ENCODE measurements around the gene LCNL1. TPM values are rescaled to one million over a fixed set of nuclear protein-coding genes. Genes with fewer than 3 reads are reported as not detected.

The LCNL1 gene
- total RNA-seq, 1 experiment from 2014 or later, result 0.41 TPM

DNA sequence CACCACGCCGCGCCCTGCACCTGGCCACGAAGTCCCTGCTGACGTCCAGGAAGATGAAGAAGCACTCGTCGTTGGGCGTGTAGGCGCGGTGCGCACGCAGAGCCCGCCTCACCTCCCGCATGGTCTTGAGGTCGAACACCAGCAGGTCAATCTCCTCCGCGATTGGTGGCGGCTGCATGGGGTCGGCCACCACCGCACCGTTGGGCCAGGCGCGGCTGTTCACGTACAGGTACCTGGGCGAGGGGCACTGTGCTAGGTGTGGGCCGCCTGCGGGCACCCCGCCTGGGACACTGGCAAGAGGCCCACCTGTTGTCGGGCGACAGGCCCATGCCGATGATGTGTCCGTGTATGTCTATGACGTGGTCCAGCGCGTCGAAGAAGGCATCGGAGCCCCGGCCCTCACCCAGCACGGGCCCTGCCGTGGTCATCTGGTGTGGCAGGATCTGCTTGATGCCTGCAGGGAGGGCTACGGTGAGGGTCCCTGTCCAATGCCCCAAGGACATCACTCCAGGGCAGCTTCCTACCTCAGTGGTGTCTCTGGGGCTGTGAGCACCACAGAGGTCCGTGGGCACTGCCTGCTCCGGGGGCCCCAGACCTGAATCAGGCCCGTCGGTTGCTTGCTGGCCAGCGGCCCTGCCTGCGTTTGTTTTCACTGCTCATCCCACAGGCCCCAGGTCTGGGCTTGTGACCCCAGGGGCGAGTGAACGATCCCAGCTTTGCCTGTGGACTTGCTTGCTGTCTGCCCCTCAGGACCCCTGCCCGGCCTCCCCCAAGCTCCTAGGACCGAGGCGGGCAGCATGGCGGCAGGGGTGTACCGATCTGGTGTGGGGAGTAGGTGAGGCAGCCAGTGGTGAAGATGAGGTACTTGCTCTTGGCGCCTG is 41.3 kb upstream of the LCNL1 start:
- no peak overlapping the region for H3K27ac ChIP-seq
- H3K79me2 ChIP-seq (ENCODE audit: low read depth), result peaks cover 18% of the 10 kb centered on the region
- peaks cover 7% of the 10 kb centered on the region for H3K36me3 ChIP-seq (ENCODE audit: low read depth)
- H3K27me3 ChIP-seq (ENCODE audit: insufficient read depth, low read depth), result no peaks in the 10 kb centered on the region
- H3K9me2 ChIP-seq (ENCODE audit: insufficient read depth), result no peaks in the 10 kb centered on the region
- no peak for TF ChIP-seq EZH2 (IDR thresholded peaks at IDR 0.05; ENCODE audit: low read depth)
- TF ChIP-seq, protein P1, sequence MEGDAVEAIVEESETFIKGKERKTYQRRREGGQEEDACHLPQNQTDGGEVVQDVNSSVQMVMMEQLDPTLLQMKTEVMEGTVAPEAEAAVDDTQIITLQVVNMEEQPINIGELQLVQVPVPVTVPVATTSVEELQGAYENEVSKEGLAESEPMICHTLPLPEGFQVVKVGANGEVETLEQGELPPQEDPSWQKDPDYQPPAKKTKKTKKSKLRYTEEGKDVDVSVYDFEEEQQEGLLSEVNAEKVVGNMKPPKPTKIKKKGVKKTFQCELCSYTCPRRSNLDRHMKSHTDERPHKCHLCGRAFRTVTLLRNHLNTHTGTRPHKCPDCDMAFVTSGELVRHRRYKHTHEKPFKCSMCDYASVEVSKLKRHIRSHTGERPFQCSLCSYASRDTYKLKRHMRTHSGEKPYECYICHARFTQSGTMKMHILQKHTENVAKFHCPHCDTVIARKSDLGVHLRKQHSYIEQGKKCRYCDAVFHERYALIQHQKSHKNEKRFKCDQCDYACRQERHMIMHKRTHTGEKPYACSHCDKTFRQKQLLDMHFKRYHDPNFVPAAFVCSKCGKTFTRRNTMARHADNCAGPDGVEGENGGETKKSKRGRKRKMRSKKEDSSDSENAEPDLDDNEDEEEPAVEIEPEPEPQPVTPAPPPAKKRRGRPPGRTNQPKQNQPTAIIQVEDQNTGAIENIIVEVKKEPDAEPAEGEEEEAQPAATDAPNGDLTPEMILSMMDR (conservative IDR thresholded peaks at IDR 0.05), result no peak
- no peak for DNase-seq
- peaks cover 6% of the 10 kb centered on the region; the same call in 1 of the 2 replicates for H3K4me1 ChIP-seq (replicated peaks; ENCODE audit: insufficient read depth)
- no peak overlapping the region for H3K4me2 ChIP-seq
- H2AFZ ChIP-seq, result no peak overlapping the region
- ChIA-PET CTCF (interaction anchor here (0.6 kb wide), 1 partner anchor 32 kb away, joined by 3 read pairs; no protein-coding TSS in a partner anchor), POLR2A (ENCODE audit: unreplicated experiment) (interaction anchor here (0.5 kb wide), 1 partner anchor 94 kb away, joined by 12 read pairs; no protein-coding TSS in a partner anchor)
- H4K20me1 ChIP-seq (ENCODE audit: insufficient read depth), result no peaks in the 10 kb centered on the region; the same call in none of the 2 replicates
- no peaks in the 10 kb centered on the region for H3K9me3 ChIP-seq (ENCODE audit: insufficient read depth, low read depth)
- intact Hi-C loops (cut with micrococcal nuclease; ENCODE audit: unreplicated experiment), result loop anchor here (5.0 kb wide), 1 partner anchor 59 kb away; no protein-coding TSS in a partner anchor
- H3F3A ChIP-seq (ENCODE audit: insufficient read depth, low read depth), result peaks cover 15% of the 10 kb centered on the region; the same call in 1 of the 2 replicates
- no TSS peak for BruUV-seq (replicated peaks)
- no peak overlapping the region for H3K4me3 ChIP-seq

DNA sequence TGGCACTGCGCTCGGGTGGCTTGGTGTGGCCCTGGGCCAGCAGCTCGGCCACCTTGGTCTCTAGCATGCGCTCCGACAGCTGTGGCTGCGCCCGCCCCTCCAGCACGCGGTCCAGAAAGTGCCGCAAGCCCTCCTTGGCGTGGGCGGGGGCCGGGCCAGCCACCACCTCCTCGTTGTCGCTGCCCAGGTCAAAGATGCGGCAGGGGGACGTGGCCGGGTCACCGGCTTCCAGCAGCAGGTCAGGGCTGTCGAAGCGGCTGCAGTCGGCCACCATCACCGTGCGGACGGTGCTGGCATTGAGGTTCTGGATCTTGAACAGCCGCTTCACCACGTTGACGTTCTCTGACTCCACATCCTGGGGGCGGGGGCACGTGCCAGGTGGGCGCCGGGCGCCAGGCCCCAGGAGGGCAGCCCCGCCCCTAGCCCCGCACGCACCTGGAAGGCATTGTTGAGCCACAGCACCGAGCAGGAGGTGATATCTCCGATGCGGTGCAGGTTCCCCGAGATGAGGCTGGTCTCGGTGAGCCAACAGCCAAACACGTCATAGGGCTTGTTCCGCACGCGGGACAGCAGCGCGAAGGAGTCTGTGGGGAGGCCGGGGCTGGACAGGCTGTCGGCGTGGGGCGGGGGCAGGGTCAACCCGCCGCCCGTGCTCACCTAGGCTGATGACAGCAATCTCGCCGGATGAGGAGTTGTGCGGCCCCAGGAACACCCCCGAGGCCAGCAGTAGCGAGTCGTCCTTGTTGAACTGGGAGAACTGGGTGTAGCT is 40.5 kb upstream of the LCNL1 start:
- peaks cover 18% of the 10 kb centered on the region; the same call in 1 of the 2 replicates for H3F3A ChIP-seq (ENCODE audit: insufficient read depth, low read depth)
- H4K20me1 ChIP-seq (ENCODE audit: insufficient read depth), result no peaks in the 10 kb centered on the region; the same call in none of the 2 replicates
- H3K4me3 ChIP-seq, result no peak overlapping the region
- H3K27me3 ChIP-seq (ENCODE audit: insufficient read depth, low read depth), result no peaks in the 10 kb centered on the region
- no peaks in the 10 kb centered on the region for H3K9me2 ChIP-seq (ENCODE audit: insufficient read depth)
- peak overlapping the region; percentile 95 for H3K4me2 ChIP-seq
- no peak overlapping the region for H3K27ac ChIP-seq
- ChIA-PET CTCF (interaction anchor here (0.6 kb wide), 1 partner anchor 31 kb away, joined by 3 read pairs; no protein-coding TSS in a partner anchor), POLR2A (ENCODE audit: unreplicated experiment) (no interaction called here)
- intact Hi-C loops (cut with micrococcal nuclease; ENCODE audit: unreplicated experiment), result loop anchor here (5.0 kb wide), 1 partner anchor 60 kb away; no protein-coding TSS in a partner anchor
- BruUV-seq (replicated peaks), result TSS peak; percentile 20
- H3K79me2 ChIP-seq (ENCODE audit: low read depth), result peaks cover 18% of the 10 kb centered on the region
- no peak for TF ChIP-seq EZH2 (IDR thresholded peaks at IDR 0.05; ENCODE audit: low read depth)
- TF ChIP-seq, protein P1 (conservative IDR thresholded peaks at IDR 0.05), result no peak
- H2AFZ ChIP-seq, result no peak overlapping the region
- no peak for DNase-seq
- H3K4me1 ChIP-seq (replicated peaks; ENCODE audit: insufficient read depth), result peaks cover 6% of the 10 kb centered on the region; the same call in 1 of the 2 replicates
- peaks cover 7% of the 10 kb centered on the region for H3K36me3 ChIP-seq (ENCODE audit: low read depth)
- no peaks in the 10 kb centered on the region for H3K9me3 ChIP-seq (ENCODE audit: insufficient read depth, low read depth)

DNA sequence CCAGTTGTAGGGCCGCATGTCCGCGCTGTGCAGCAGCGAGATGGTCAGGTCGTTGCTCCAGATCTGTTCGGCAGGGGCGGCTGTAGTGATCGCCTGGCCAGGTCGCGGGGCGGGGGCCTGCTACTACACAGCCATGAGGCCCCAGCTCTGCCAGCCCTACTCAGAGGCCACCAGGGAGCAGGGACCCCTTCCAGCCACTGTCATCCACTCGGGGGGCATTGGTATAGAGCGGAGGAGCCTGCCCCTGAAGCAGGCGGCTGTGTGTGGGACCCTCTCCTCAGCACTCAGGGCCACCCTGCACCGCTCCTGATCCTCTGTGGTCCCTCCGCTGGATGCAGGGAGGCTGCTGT is 39.9 kb upstream of the LCNL1 start:
- Histone ChIP-seq H3K9me3 (ENCODE audit: insufficient read depth, low read depth) (no peaks in the 10 kb centered on the region), H3K4me3 (peak overlapping the region; percentile 87; the same call in 1 of the 2 replicates), H3K79me2 (ENCODE audit: low read depth) (peaks cover 18% of the 10 kb centered on the region), H3K27ac (no peak overlapping the region), H3K27me3 (ENCODE audit: insufficient read depth, low read depth) (no peaks in the 10 kb centered on the region), H3K9me2 (ENCODE audit: insufficient read depth) (no peaks in the 10 kb centered on the region), H3K36me3 (ENCODE audit: low read depth) (peaks cover 7% of the 10 kb centered on the region), H3K4me1 (replicated peaks; ENCODE audit: insufficient read depth) (peaks cover 7% of the 10 kb centered on the region; the same call in 1 of the 2 replicates), H4K20me1 (ENCODE audit: insufficient read depth) (no peaks in the 10 kb centered on the region; the same call in none of the 2 replicates), H2AFZ (no peak overlapping the region), H3F3A (ENCODE audit: insufficient read depth, low read depth) (peaks cover 16% of the 10 kb centered on the region; the same call in 1 of the 2 replicates), H3K4me2 (peak overlapping the region; percentile 95)
- intact Hi-C loops (cut with micrococcal nuclease; ENCODE audit: unreplicated experiment), result loop anchor here (5.0 kb wide), 1 partner anchor 61 kb away; no protein-coding TSS in a partner anchor
- DNase-seq, result no peak
- POLR2A ChIA-PET (ENCODE audit: unreplicated experiment), result no interaction called here
- CTCF ChIA-PET, result no interaction called here
- TF ChIP-seq, protein P1 (conservative IDR thresholded peaks at IDR 0.05), result no peak
- BruUV-seq (replicated peaks), result no TSS peak
